ENCODE data around the gene ENTPD8.

GRCh38 chr9:137394866-137395665, 46.1 kb downstream of the ENTPD8 start:
- no peak for TF ChIP-seq CTCF (conservative IDR thresholded peaks at IDR 0.05; ENCODE audit: low read length)
- no peak for TF ChIP-seq EZH2phosphoT487 (IDR thresholded peaks at IDR 0.05; ENCODE audit: borderline replicate concordance, low read depth, low read length)
